LNCaP clone FGC (cell line): ENCODE data around the gene FGR.
A peak's percentile ranks its signal among the peaks of the same experiment; 100 is the strongest.

Source experiments
- DNase-seq: peaks from one replicate; pipeline ENCODE4 v3.0.0-alpha.2; 2011; ENCODE audit warnings: low read depth
- H3K4me3 ChIP-seq: 2 replicates; pipeline ENCODE4 v1.5.1; 2011; ENCODE audit warnings: mild to moderate bottlenecking, low read depth, low read length, control low read depth
- TF ChIP-seq, protein P1 (sequence below): IDR thresholded peaks from 2 replicates; pipeline ENCODE4 v1.5.1; 2012; ENCODE audit warnings: mild to moderate bottlenecking; ENCODE audit not compliant: control insufficient read depth, insufficient read depth; ENCODE audit errors: extremely low read depth

FGR gene

DNA sequence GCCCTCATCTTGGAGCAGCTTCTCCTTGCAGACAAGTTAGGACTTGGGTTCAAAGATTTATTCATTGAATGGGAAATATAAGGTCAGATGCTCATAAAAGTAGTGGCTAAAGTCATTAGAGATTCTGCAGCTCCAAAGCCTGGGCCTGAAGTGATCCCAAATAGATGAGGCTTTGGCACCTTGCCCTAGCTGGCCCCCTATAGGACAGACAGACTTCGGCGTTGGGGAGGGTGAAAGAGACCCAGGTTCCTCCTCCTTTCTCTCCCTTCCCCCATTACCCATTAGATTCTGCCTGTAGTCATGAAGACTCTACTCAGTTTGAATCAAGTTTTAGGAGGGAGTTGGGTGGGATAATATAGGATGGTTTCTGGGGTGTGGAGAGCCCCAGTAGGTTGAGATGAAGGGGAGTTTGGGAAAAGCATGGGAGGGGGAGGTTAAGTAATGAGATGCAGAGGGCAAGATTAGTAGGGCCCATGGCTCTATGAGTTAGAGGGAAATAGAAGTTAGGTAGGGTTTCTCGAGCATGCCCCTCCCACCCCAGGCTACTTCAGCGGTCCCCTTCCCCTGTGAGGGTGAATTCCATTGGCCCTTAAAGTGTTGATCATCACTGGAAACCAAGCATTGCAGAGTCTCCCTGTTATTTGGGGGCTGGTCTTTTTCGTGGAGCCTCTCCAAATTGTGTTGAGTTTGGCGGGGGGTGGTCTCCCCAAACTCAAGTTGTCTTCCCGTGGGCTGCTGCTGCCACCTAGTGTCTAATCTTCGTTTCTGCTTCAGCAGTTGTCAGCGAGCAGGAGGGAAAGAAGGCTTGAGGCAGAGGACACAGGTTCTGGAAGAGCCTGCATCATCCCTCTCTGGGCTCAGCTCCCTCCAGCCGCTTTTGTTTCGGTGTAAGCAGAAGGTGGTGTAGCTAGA lies 28.9 kb downstream of the FGR start:
- TF ChIP-seq, protein P1, sequence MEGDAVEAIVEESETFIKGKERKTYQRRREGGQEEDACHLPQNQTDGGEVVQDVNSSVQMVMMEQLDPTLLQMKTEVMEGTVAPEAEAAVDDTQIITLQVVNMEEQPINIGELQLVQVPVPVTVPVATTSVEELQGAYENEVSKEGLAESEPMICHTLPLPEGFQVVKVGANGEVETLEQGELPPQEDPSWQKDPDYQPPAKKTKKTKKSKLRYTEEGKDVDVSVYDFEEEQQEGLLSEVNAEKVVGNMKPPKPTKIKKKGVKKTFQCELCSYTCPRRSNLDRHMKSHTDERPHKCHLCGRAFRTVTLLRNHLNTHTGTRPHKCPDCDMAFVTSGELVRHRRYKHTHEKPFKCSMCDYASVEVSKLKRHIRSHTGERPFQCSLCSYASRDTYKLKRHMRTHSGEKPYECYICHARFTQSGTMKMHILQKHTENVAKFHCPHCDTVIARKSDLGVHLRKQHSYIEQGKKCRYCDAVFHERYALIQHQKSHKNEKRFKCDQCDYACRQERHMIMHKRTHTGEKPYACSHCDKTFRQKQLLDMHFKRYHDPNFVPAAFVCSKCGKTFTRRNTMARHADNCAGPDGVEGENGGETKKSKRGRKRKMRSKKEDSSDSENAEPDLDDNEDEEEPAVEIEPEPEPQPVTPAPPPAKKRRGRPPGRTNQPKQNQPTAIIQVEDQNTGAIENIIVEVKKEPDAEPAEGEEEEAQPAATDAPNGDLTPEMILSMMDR: peak; percentile 96
- no peak overlapping the region for H3K4me3 ChIP-seq
- no peak for DNase-seq

DNA sequence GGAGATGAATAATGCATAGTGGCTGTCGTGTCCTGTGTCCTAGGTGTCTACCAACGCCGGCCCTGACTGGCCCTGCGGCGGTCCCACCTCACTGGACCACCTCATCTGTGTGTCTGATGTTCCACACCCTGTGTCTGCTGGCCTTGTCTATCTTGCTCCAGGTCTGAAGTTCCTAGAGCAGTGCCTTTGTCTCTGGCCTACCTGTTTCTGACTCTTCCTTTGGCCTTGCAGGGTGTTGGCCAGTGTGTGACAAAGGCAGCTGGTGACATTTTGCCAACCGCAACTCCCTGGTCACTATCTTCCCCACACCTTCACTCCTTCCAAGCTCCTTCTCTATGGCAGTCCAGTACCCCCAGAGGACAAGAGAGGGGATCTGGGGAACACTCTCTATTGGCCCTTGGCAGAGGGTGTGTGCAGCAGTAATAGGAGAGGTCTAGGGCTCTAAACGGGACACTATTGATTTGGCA lies 29.7 kb downstream of the FGR start:
- no peak overlapping the region for H3K4me3 ChIP-seq
- TF ChIP-seq, protein P1: no peak
- DNase-seq: no peak

DNA sequence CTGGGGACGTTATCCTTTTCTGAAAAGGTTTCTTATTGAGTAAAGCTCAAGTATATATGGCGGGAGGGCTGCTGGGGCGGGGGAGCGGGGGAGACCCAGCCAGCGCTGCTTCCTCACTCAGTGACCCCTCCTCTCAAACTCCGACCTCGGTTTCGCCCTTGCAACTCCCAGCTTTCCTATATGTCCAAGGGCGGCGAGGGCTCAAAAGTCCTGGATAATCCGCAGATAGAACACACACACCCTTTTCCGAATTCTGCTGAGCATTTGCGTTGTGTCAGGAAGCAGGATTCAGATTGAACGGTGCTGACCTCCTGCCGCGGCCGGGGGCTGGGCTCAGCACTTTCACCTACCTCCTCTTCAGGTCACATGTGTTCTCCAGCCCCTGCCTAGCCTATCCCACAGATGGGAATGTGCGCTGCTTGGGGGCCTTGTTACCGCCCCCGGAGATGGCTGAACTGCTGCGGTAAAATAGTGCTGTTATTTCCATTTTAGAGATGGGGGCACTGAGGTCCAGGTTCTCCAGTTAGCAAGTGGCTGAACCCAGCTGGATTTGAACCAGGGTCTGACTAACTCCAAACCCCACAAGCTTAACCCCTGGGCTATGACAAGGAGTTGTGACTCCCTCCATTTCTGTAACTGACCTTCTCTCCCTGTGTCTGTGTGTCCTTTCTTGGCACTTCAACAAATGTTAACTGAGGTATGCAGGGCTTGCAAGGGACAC lies 30.2 kb downstream of the FGR start:
- TF ChIP-seq, protein P1: no peak
- DNase-seq: no peak
- no peak overlapping the region for H3K4me3 ChIP-seq

DNA sequence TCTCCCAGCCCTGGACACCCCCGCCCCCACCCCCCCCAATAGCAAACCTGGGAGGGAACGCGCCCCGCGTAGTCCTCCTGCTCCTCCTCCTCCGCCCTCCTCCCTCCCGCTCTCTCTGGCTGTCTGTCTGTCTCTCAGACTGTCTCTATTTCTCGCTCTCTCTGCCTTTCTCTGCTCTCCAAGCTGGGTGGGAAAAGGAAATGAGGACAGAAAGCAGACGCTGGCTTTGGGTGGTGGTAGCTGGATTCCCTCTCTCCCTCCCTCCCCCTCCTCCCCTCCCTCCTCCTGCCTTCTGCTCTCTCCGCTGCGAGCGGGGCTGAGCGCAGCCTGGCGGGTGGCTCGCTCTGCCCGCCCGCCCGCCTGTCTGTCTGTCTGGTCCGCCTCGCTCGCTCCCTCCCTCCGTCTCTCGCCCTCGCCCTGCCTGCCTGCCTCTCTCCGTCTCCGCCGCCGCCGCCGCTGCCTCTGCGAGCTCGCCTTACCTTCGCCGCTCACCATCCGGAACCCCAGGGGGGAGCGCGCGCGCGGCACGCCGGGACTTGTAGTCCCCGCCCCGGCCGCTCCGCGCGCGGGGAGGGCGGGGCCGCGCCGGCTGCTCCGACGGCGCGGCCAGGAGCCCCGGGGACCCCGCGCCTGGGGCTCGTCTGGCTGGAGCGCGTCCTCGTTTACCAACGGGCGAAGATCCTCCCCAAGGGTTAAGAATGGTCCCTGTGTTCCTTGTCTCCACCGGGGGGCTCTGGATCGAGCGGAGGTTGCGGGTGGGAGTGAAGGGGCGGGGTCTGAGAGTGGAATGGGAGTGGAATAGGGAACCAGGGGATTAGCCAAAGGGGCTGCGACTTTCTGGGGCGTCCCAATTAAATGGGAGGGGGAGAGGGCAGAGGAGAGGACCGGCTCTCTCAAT lies 31.1 kb downstream of the FGR start, which contains the start of gene AHDC1:
TSS of gene AHDC1 (minus strand) at position 464 of the 898 bp plus-strand sequence. CDS start 52,029 bp downstream, outside the sequence.
- peak; percentile 52 for DNase-seq
- TF ChIP-seq, protein P1: 0 out of 2 replicates have a peak, but pooled peaks have one; percentile 8
- peak within 1 kb of the TSS; percentile 80 for H3K4me3 ChIP-seq

DNA sequence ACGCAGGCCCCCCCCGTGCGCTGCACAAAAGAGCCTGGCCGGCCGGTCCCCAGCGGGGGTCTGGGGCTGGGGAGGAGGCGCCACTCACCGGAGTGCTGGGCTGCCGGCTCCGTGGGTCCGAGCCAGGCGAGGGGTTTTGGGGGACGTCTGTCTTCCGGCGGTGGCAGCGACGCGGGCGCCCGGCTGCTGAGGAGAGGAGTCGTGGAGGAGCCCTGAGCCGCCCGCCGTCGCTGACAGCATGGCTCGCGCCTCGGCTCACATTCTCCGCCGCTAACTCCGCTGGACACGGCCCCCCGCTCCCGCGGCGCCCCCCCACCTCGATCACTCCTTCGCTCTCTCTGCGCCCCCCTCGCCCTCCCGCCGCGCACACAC lies 31.7 kb downstream of the FGR start:
- TF ChIP-seq, protein P1: no peak
- peak overlapping the region; percentile 80 for H3K4me3 ChIP-seq
- DNase-seq: no peak
